Measurements from ENCODE around the gene TALDO1.

- TF ChIP-seq CTCF (conservative IDR thresholded peaks at IDR 0.05; ENCODE audit: low read length) (no peak), EZH2phosphoT487 (IDR thresholded peaks at IDR 0.05; ENCODE audit: borderline replicate concordance) (no peak)
Observed at GRCh38 chr11:704781-705645, 42.3 kb upstream of the TALDO1 start.

Data from Loucy (cell line).